ENCODE measurements around the gene MTO1.

GRCh38 chr6:73509851-73510250 is 48.3 kb downstream of the MTO1 start:
- TF ChIP-seq KLF16 (tag by site-specific recombination; IDR thresholded peaks at IDR 0.05) (no peak), TSHZ1 (tag by site-specific recombination; IDR thresholded peaks at IDR 0.05; ENCODE audit: borderline replicate concordance) (no peak), ZNF707 (tag by site-specific recombination; IDR thresholded peaks at IDR 0.05) (no peak), GFI1B (tag by site-specific recombination; IDR thresholded peaks at IDR 0.05) (no peak), BCL11A (tag by site-specific recombination; IDR thresholded peaks at IDR 0.05; ENCODE audit: low read depth) (no peak), ZNF138 (tag by site-specific recombination; IDR thresholded peaks at IDR 0.05; ENCODE audit: borderline replicate concordance) (no peak), ZNF521 (tag by site-specific recombination; IDR thresholded peaks at IDR 0.05) (no peak), ZNF292 (tag by site-specific recombination; IDR thresholded peaks at IDR 0.05; ENCODE audit: borderline replicate concordance, low read depth) (no peak), ZNF311 (tag by site-specific recombination; IDR thresholded peaks at IDR 0.05; ENCODE audit: borderline replicate concordance) (no peak), ELK4 (IDR thresholded peaks at IDR 0.05; ENCODE audit: borderline replicate concordance, low read depth, low read length) (no peak)
- TF ChIP-seq, protein P1, sequence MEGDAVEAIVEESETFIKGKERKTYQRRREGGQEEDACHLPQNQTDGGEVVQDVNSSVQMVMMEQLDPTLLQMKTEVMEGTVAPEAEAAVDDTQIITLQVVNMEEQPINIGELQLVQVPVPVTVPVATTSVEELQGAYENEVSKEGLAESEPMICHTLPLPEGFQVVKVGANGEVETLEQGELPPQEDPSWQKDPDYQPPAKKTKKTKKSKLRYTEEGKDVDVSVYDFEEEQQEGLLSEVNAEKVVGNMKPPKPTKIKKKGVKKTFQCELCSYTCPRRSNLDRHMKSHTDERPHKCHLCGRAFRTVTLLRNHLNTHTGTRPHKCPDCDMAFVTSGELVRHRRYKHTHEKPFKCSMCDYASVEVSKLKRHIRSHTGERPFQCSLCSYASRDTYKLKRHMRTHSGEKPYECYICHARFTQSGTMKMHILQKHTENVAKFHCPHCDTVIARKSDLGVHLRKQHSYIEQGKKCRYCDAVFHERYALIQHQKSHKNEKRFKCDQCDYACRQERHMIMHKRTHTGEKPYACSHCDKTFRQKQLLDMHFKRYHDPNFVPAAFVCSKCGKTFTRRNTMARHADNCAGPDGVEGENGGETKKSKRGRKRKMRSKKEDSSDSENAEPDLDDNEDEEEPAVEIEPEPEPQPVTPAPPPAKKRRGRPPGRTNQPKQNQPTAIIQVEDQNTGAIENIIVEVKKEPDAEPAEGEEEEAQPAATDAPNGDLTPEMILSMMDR (tag by site-specific recombination; IDR thresholded peaks at IDR 0.05) = no peak
- TF ChIP-seq, protein P2, sequence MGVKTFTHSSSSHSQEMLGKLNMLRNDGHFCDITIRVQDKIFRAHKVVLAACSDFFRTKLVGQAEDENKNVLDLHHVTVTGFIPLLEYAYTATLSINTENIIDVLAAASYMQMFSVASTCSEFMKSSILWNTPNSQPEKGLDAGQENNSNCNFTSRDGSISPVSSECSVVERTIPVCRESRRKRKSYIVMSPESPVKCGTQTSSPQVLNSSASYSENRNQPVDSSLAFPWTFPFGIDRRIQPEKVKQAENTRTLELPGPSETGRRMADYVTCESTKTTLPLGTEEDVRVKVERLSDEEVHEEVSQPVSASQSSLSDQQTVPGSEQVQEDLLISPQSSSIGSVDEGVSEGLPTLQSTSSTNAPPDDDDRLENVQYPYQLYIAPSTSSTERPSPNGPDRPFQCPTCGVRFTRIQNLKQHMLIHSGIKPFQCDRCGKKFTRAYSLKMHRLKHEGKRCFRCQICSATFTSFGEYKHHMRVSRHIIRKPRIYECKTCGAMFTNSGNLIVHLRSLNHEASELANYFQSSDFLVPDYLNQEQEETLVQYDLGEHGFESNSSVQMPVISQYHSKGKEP (tag by site-specific recombination; IDR thresholded peaks at IDR 0.05) = no peak

Data from HEK293 (cell line).